MCF 10A (cell line): ENCODE results near the gene PEAR1. TPM values are rescaled to one million over a fixed set of nuclear protein-coding genes. Genes with fewer than 3 reads are reported as not detected.

ENCODE experiments used
- BruUV-seq: library from RNA; stranded (reverse); fragments of 400-500 nt; replicated peaks from 2 replicates; lab custom pipeline; 2021; lab: Mats Ljungman, UMichigan
- CTCF ChIA-PET: fragments of 300-600 bp; sonication (Branson Sonifier 250); formaldehyde crosslinking; extraction: SDS; loops from one replicate; lab custom pipeline; 2021; ENCODE audit warnings: antibody characterized with exemption, inconsistent platforms; lab: Yijun Ruan, JAX
- POLR2A ChIA-PET: fragments of 300-600, 350-650 bp; sonication (Branson Sonifier 250); formaldehyde crosslinking; extraction: SDS; loops from one replicate; lab custom pipeline; 2020; ENCODE audit warnings: antibody characterized with exemption, inconsistent platforms; lab: Yijun Ruan, JAX
- DNase-seq: peaks from one replicate; pipeline ENCODE4 v3.0.0-alpha.2; 2018; ENCODE audit not compliant: unreplicated experiment
- H3K27ac Mint-ChIP-seq: one replicate; pipeline ENCODE4 v1.8.0; 2022; ENCODE audit warnings: mild to moderate bottlenecking, low read depth, mixed read lengths; ENCODE audit not compliant: unreplicated experiment
- H3K27me3 Mint-ChIP-seq: one replicate; pipeline ENCODE4 v1.8.0; 2022; ENCODE audit warnings: mixed read lengths; ENCODE audit not compliant: insufficient read depth, unreplicated experiment
- H3K36me3 Mint-ChIP-seq: one replicate; pipeline ENCODE4 v1.8.0; 2022; ENCODE audit warnings: mild to moderate bottlenecking, moderate library complexity, mixed read lengths; ENCODE audit not compliant: insufficient read depth, unreplicated experiment
- H3K4me1 Mint-ChIP-seq: one replicate; pipeline ENCODE4 v1.8.0; 2022; ENCODE audit warnings: mixed read lengths; ENCODE audit not compliant: insufficient read depth, unreplicated experiment
- H3K4me3 Mint-ChIP-seq: one replicate; pipeline ENCODE4 v1.8.0; 2022; ENCODE audit warnings: mild to moderate bottlenecking, moderate library complexity, mixed read lengths; ENCODE audit not compliant: unreplicated experiment
- H3K9me3 Mint-ChIP-seq: one replicate; pipeline ENCODE4 v1.8.0; 2022; ENCODE audit warnings: mixed read lengths; ENCODE audit not compliant: unreplicated experiment
- intact Hi-C: fragments of 100-400 bp; cut with micrococcal nuclease; formaldehyde crosslinking; loops from 2 replicates; pipeline ENCODE4 v1.14.1; 2022
- total RNA-seq: library from RNA; stranded (reverse); gene quantifications from 2 replicates; pipeline ENCODE4 v1.2.3, GENCODE V29; 2022
- TF ChIP-seq, protein P1 (sequence below): fragments of 200-600 bp; IDR thresholded peaks from one replicate; pipeline ENCODE4 v1.8.0; 2022; ENCODE audit warnings: antibody characterized with exemption, mild to moderate bottlenecking; ENCODE audit not compliant: unreplicated experiment

PEAR1 gene
- total RNA-seq, 1 experiment from 2014 or later: 6.5 TPM

- Mint-ChIP-seq H3K4me1 (no peaks in the 10 kb centered on the region), H3K9me3 (no peaks in the 10 kb centered on the region), H3K36me3 (peaks cover 66% of the 10 kb centered on the region), H3K27me3 (no peaks in the 10 kb centered on the region), H3K27ac (no peak overlapping the region), H3K4me3 (no peak overlapping the region)
- CTCF ChIA-PET: interaction anchor here (0.6 to 1.6 kb wide), 3 partner anchors 17 to 159 kb away, joined by 4 to 5 read pairs (median 5); no protein-coding TSS in a partner anchor
- intact Hi-C loops: no loop called here
- TF ChIP-seq, protein P1, sequence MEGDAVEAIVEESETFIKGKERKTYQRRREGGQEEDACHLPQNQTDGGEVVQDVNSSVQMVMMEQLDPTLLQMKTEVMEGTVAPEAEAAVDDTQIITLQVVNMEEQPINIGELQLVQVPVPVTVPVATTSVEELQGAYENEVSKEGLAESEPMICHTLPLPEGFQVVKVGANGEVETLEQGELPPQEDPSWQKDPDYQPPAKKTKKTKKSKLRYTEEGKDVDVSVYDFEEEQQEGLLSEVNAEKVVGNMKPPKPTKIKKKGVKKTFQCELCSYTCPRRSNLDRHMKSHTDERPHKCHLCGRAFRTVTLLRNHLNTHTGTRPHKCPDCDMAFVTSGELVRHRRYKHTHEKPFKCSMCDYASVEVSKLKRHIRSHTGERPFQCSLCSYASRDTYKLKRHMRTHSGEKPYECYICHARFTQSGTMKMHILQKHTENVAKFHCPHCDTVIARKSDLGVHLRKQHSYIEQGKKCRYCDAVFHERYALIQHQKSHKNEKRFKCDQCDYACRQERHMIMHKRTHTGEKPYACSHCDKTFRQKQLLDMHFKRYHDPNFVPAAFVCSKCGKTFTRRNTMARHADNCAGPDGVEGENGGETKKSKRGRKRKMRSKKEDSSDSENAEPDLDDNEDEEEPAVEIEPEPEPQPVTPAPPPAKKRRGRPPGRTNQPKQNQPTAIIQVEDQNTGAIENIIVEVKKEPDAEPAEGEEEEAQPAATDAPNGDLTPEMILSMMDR: no peak
- DNase-seq: no peak
- no TSS peak for BruUV-seq
- POLR2A ChIA-PET: no interaction called here
Observed at GRCh38 chr1:156944268-156944667, 50.8 kb downstream of the PEAR1 start.

GRCh38 chr1:156944848-156945247 lies 51.3 kb downstream of the PEAR1 start:
- CTCF ChIA-PET: interaction anchor here (0.6 to 1.6 kb wide), 3 partner anchors 17 to 25 kb away, joined by 3 to 5 read pairs (median 3); no protein-coding TSS in a partner anchor
- intact Hi-C loops: no loop called here
- no peaks in the 10 kb centered on the region for H3K9me3 Mint-ChIP-seq

GRCh38 chr1:156945881-156946661 lies 52.6 kb downstream of the PEAR1 start:
- DNase-seq: no peak
- no TSS peak for BruUV-seq
- Mint-ChIP-seq H3K27ac (no peak overlapping the region), H3K27me3 (no peaks in the 10 kb centered on the region), H3K4me1 (no peaks in the 10 kb centered on the region), H3K36me3 (peaks cover 68% of the 10 kb centered on the region), H3K9me3 (no peaks in the 10 kb centered on the region), H3K4me3 (no peak overlapping the region)
- TF ChIP-seq, protein P1: no peak
- POLR2A ChIA-PET: interaction anchor here (1.4 kb wide), 1 partner anchor 13 kb away, joined by 4 read pairs; no protein-coding TSS in a partner anchor
- CTCF ChIA-PET: interaction anchor here (0.6 to 2.2 kb wide), 6 partner anchors 11 to 128 kb away, joined by 3 to 7 read pairs (median 3); no protein-coding TSS in a partner anchor
- intact Hi-C loops: no loop called here

More at GRCh38 chr1:156944848-156945247, 51.3 kb downstream of the PEAR1 start:
- H3K27ac Mint-ChIP-seq: no peak overlapping the region
- H3K4me1 Mint-ChIP-seq: no peaks in the 10 kb centered on the region
- DNase-seq: no peak
- TF ChIP-seq, protein P1: no peak
- H3K4me3 Mint-ChIP-seq: no peak overlapping the region
- H3K27me3 Mint-ChIP-seq: no peaks in the 10 kb centered on the region
- H3K36me3 Mint-ChIP-seq: peaks cover 68% of the 10 kb centered on the region
- POLR2A ChIA-PET: interaction anchor here (1.4 kb wide), 1 partner anchor 12 kb away, joined by 4 read pairs; no protein-coding TSS in a partner anchor
- BruUV-seq: no TSS peak

DNA sequence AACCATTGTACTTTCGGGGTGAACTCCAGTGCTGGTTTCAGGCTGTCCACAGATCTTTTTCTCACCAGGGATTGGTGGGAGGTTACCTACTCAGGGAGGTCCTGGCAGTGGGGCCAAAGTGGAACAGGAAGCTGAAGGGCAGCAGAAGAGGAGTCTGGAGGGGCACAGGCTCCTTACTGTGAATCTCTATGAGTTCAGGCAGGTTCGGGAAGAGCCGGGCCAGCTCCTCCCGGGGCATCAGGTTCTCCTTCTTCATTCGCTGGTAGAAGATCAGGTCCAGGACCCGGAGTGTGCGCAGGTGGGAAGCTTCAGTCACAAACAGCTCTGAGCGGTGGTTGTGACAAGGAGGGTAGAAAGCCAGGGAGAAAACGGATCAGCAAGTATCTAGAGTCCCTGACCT lies 53.6 kb downstream of the PEAR1 start:
- no peaks in the 10 kb centered on the region for H3K27me3 Mint-ChIP-seq
- no peak for DNase-seq
- H3K4me3 Mint-ChIP-seq: no peak overlapping the region
- no peak overlapping the region for H3K27ac Mint-ChIP-seq
- no peaks in the 10 kb centered on the region for H3K4me1 Mint-ChIP-seq
- peaks cover 72% of the 10 kb centered on the region for H3K36me3 Mint-ChIP-seq
- ChIA-PET CTCF (interaction anchor here (0.5 to 2.2 kb wide), 8 partner anchors 11 to 122 kb away, joined by 3 to 7 read pairs (median 4); no protein-coding TSS in a partner anchor), POLR2A (interaction anchor here (0.6 kb wide), 1 partner anchor 109 kb away, joined by 3 read pairs; no protein-coding TSS in a partner anchor)
- TF ChIP-seq, protein P1: no peak
- BruUV-seq: no TSS peak
- intact Hi-C loops: no loop called here
- no peaks in the 10 kb centered on the region for H3K9me3 Mint-ChIP-seq
